ENCODE results near the gene SLC25A26.

Gene SLC25A26

DNA sequence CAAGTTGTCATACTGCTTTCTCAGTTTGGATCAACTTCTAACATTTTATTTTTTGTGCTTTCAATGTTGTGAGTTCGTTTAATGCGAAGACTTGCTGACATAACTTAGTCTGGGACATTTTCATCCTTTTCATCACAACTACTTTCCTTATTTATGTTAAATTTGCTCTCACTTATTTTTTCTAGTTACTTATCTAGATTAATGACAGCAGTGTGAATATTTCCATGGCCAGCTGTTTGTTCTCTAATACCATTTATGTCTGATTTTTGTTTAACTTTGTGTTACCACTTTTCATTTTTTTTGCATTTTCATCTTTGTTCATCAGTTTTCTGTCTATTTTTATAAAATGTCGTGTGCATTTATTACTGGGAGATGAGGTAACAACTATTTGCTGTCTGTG lies 6.2 kb downstream of the SLC25A26 start:
- DNase-seq (ENCODE audit: low read depth) = no peak

DNA sequence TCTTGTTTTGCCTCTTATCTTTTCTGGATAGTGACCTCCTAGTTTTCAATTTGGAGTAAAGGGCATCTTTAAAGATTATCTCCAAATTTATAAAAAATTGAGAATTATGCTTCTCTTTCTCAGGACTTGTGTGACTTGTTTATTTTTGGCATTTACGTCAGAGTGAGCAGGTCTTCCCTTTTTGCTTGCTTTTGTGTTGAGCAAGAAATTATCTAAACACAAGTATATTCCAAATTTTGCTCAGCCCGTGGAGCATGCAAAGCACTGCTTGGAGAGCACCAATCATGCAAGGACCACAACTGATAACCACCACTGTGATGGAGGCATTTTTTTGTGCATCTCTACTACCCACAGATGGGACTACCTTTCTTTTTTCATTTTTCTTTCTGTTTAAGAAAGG lies 7.1 kb downstream of the SLC25A26 start:
- no peak for DNase-seq (ENCODE audit: low read depth)

DNA sequence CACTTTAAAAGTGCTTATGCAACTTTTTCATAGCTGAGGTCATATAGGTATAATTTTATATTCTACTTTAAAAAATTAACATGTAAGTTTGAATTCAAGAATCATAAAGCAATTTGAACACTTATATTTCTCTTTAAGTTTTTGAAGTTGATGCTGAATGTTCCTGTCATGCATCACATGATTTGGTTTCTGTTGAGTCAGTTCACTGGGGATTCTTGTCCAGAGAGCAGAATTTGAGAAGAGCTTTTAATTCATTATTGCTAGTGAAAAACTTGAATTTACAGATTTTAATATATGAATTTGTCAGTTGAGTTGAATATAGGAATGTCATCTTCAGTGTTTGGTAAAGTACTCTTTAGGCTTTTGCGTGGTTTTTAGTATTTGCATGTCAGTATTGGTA lies 7.9 kb downstream of the SLC25A26 start:
- no peak for DNase-seq (ENCODE audit: low read depth)

DNA sequence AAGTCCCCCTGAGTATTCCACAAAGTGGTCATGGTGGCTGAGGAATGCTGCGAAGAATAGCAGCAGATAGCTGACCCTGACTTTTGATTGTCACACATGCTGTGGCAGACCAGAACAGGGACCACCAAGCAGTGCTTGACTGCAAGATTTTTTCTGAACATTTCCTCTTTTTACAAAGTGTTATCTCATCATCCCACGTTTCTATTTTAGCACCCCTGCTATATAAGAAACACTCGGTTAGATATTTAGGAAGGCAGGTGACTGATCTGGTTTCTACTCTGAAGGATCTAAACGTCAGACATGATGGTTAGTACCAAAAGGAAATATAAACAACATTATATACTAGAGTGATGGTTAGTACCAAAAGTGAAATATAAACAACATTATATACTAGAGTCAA lies 9.1 kb downstream of the SLC25A26 start:
- no peak for DNase-seq (ENCODE audit: low read depth)

DNA sequence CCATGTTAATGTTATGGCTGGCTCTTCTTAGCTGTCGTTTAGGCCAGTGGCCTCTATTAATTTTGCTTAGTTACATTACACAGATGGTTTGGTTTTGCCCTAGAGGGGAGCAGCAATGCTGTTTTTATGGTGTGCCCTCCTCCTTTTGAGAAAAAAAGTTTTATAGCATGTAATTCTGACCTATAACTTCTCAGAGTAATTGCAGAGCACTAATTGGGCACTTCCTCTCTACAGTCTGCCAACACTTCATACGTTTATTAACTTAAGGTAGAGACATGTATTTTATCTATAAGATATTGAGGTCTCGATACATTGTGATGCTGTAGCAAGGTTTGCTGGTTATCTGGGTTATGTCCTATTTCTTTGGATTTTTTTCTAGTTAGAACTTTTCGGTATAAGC lies 12.2 kb downstream of the SLC25A26 start:
- DNase-seq (ENCODE audit: low read depth) = no peak

DNA sequence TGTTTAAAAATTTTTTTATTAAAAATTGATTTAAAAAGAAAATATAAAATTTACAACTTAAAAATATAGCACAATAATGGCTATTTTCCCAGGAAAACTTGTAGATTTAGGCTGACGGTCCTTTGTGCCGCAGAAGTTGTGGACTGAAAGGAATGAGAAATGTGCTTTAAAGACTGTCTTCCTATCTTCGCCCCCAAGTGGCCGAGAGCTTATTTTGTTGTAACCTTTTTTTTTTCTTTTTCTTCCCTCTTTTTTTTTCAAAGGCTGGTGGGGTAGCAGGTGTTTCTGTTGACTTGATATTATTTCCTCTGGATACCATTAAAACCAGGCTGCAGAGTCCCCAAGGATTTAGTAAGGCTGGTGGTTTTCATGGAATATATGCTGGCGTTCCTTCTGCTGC lies 15.5 kb downstream of the SLC25A26 start:
- DNase-seq (ENCODE audit: low read depth) = no peak

DNA sequence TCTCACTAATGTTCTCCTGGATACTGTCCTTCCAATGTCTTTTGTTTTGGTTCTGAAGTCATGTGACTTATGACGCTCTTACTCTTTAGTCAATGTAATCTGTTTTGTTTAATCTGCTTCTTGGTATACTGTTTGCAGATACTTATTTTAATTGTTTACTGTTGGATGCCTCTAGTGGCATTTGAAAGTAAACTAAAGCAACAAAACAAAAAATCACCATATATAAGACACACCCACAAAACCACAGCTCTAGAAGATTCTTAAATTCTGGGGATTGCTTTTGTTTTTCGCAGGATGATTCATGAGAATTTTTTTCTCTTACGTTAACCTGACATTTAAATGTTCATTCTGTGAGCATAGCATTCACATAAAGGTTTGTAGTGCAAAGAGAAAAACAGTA lies 16.8 kb downstream of the SLC25A26 start:
- DNase-seq (ENCODE audit: low read depth) = no peak

DNA sequence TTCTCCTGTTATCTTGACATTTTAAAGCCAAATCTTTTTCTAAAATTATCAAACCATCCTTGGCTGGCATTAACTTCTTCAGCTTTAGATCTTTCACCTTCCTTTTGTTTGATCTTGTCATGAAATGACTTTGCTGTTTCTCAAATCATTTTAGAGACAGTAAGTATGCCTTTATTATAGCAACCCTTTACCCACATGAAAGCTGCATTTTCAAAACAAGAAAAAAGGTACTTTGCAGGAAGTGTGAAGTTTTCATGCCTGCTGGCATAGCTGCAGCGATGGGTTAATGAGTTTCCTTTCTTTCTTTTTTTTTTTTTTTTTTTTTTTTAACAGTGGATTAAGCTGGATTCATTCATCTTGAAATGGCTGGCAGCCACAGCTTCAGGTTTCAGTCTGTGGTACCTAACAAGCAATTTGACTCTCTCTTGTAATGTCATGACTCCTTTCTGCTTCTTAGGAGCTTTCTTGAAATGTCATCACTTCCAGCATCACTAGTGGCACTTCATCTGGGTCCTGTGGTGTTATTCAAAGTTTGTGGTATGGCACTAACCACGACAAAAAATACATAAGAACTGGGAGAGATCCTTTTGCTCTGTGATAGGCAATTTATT lies 18.8 kb downstream of the SLC25A26 start:
- DNase-seq (ENCODE audit: low read depth) = no peak

DNA sequence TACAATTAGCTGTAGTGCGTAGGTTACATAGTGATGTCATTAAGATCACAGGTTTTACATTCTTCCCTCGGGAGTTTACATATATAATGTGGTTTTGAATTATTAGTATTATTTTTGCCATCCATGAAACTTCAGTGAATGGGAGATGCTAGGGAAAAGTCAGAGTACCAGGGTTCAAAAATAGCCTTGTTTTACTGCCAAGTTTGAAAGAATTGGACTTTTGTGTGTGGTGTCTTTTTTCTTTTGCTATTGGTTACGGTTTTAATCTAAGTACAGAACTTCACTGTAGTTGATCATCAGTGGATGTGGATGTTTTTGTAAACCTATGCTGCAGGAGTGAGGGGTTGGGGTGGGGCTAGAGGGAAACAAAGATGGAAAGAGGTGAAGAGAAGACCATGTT lies 20.7 kb downstream of the SLC25A26 start:
- DNase-seq (ENCODE audit: low read depth) = no peak

DNA sequence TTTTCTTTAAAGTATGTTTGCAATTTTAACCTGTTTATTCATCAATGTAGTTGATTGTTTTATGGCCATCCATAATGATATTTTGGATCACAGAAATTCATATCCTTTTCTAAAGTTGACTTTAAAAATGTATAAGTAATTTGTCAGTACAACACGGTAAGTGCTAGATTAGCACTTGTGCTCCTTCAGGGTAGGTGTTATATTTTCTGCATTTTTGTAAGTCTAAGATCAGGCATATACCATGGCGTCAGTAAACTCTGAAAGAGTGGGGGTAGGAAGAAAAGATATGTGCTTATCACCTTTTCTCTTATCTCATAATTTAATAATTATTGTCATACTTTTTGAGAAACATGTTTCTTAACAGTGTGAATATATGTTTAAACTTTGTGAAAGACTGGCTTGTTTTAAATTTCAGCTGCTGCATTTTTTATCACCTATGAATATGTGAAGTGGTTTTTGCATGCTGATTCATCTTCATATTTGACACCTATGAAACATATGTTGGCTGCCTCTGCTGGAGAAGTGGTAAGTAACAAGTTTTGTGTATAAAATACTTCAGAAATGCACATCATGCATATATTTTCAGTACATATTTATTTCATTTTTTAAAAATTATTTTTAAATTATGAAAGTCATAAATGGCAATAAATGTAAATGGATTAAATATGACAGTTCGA lies 22.1 kb downstream of the SLC25A26 start:
- DNase-seq (ENCODE audit: low read depth) = no peak

DNA sequence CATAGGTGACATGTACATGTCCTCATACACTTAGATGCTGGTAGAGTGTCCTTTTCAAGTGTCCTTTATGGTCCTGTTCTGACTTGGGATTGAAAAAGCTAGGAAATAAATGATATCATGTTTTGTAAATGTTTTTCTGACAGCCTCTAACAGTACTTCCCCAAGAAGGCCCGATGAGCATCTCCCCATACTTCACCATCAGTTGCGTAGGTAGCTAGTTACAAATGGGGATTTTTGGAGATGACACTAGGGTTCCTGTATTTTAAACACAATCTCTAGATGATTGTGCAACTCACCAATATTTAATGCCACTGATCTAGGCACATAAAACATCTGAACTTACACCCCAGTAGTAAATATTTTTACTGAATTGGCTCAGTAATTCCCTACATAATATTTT lies 27.8 kb downstream of the SLC25A26 start:
- DNase-seq (ENCODE audit: low read depth) = no peak

DNA sequence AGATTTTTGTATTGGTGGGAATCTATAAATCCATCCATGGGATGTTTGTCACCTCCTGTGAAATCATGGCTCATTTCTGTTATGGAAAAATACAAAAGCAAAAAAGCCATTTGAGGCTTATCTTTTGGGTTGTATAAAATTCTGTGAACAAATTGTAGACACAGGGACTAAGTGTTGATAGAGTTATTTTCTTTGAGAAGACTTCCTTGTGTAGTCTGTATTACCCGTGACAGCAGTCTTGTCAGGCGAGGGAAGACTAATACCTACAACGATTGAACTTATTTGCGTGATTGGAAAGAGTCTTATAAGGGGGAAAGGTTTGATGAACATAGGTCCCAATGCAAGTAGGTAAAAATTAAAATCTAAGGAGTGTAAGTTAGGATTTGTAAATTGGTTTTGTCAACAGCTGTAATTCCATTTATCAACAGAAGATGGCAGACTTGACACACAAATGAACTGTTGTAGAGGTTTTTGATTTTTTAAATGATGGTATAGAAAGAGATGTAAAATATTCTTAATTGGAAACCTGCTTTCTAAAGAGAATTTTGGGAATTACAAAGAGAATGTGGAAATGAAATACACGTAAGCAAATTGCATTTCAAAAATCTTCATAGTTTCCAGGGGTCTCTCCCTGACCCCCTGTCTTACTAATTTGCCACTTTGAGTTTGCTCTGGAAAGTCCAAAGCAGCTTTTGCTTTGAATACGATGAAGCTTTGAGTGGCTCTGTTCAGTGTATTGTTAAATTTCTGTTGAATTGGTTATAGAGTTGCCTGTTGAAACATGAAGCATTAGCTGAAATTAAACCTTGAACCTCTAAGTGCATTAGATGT lies 33.2 kb downstream of the SLC25A26 start:
- peak; percentile 22 for DNase-seq (ENCODE audit: low read depth)

DNA sequence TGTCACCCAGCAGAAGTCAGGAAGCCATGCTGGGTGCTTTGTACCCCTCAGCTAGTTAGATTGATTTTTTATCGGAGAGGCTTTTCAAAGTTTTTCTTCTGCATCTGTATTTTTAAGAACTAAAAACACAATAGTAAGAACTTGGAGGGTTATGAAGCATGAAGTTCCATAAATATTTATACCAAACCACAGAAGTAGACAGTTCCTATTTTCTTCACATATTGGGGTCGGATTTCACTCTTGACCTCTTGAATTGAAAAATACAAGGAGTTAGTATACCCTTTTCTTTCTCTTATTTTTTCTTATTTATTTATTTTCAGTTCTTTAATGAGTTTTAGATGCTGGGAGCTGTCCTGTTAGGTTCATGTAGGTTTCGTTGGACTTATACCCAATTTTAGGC lies 35.1 kb downstream of the SLC25A26 start:
- no peak for DNase-seq (ENCODE audit: low read depth)

DNA sequence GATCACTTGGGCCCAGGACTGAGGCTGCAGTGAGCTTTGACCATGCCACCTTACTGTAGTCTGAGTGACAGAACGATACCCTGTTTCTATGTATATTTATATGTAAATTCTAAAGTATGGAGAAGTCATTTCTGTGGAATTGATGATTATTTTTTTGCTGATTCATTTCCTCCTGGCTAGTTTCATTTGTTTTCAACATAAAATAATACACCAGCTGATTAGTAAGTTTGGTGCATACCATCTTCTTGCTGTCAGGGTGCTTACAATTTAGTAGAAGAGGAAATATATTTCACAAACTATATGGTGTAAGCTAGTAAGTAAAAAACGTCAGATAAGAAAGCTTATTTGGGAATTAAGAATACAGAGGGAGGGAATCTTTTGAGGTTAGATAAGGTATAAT lies 36.0 kb downstream of the SLC25A26 start:
- DNase-seq (ENCODE audit: low read depth) = no peak

DNA sequence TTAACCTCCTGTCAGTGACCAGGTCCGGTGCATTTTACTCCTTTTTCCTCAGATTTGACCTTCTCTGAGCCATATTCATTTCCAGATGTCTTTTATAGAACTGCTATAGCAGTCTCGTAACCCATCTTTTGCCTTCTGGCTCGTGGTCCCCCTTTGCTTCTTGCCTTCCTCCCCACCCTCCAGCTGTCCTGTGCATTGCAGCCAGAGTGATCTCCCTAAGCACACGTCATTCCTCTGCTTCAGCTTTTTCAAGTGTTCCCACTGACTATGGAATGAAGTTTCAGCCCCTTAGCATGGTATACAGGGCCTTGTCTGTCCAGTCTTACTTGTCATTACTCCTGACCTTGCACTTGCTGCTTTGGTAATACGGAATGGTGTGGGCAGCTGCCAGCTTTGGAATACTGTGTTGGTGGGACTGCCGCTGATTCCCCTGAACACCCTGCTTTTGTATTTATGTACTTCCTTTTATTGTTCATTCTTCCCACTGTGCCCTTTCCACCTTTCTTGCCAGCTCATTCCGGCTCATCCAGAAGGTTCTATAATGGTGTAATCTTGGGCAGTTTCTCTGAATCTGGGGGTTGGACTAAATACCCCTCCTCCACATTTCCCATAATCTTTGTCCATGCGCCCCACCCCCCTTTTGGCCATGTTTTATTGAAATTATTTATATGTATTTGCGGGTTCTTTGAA lies 38.9 kb downstream of the SLC25A26 start:
- no peak for DNase-seq (ENCODE audit: low read depth)

DNA sequence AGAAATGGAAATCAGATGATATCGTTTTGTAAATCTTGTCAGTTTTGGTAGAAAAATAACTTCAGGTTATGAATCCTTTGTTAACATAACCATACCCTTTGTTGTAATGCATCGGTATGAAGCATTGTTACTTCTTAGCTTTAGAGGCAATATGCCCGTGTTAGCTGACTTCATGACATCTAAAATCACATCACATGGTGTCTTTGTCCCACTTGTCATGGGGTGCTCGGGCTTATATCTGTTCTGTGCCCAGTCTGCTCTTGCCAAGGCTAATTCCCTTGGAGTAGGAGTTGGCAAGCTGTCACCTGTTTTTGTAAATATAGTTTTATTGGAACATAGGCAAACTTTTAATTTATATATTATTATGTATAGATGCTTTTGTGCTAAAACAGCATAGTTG lies 39.6 kb downstream of the SLC25A26 start:
- no peak for DNase-seq (ENCODE audit: low read depth)

DNA sequence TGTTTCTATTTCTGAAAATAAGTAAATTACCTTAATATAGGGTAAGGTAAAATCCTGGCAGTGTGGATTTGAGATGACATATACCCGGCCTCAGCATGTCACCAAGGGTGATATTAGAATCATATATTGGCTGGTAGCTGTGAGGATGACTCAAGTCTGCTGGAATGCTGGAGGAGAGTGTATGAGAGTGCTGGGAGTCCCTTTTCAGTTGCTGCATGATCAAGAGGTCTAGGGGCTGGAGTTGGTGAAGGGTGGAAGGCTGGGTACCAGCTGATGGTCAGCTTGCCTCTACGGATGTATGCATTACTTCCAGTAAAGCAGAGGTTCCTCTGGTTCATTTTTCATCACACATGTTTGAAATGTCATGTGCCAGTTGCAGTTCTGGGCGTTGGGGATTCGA lies 40.6 kb downstream of the SLC25A26 start:
- DNase-seq (ENCODE audit: low read depth) = peak; percentile 29

DNA sequence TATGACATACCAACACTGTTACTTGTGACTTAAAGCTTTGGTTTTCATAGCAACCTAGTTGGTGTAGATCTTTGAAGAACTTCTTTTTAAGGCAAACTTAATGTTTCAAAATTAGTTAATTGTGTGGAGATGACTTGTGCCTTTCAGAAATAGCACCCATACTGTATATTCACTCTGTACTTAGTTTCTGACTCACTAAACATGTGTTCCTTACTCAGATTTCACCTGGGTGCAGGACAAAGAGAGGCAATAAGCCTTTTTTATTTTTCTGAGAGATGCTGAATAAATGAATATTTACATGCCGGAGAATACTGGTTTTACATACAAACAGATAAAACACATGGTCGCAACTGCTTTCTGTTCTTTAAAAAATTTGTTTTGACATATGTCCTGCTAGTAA lies 44.8 kb downstream of the SLC25A26 start:
- no peak for DNase-seq (ENCODE audit: low read depth)

DNA sequence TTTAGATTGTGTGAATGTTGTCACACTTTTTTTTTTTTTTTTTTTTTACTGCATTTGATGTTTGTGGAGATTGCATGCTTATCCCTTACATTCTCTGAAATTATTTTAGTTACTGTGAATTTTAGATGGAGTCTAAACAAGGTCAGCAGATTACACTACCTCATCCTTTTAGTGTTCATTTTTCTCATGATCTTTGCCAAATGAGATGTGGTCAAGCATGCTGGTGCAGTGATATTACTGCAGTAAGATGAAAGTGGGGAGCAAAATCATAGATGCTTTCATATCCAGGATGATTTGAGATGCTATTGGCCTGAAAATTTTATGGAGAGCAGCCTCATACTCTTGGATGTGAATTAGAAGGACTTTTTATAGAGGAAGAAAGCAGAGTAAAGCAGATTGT lies 45.8 kb downstream of the SLC25A26 start:
- DNase-seq (ENCODE audit: low read depth) = no peak

DNA sequence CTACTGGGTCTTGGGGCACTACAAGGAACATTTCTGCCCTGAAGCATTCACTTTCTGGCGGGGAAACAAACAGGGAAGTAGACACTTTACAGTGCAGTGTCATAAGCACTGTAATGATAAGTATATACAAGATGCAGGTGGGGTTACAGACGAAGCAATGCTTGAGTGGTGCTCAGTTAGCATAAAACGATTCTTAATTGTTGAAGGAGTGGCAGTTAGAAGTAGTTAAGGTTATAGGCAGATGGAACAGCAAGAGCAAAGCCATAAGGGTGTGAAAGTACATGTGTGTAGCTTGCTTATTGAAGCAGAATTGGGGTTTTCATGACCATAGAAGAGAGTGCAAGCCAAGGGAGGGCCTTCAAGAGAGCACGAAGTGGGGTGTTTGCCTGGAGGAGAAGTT lies 46.2 kb downstream of the SLC25A26 start:
- DNase-seq (ENCODE audit: low read depth) = no peak

DNA sequence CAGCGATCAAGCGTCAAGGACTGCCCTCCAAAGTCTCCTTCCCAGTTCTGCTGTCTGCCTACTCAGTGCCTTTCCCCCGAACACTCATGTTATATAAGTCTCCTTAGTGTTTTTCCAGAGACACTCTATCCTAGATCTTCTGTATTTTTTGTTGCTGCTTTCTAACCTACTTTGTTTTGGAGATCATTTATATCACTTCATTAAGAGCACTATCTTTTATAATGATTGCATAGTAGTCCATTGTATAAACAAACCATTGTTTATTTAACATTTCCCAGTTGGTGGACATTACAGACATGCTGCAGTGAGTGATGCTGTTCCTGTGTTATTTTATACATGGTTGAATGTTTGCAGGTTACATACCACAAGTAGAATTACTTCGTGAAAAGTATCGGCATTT lies 47.1 kb downstream of the SLC25A26 start:
- no peak for DNase-seq (ENCODE audit: low read depth)

DNA sequence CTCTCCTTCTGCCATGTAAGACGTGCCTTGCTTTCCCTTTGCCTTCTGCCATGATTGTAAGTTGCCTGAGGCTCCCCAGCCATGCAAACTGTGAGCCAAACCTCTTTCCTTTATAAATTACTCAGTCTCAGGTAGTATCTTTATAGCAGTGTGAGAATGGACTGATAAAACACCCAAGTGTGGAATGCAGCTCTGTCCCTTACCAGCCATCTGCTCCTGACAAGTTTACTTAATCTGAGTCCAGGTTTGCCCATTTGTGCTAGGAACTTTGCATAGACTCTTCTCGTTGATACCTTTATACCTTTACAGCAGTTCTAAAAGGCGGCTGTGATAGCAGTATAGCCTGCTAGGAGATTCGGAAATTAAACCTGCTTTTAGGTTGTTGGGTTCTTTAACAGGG lies 48.1 kb downstream of the SLC25A26 start:
- DNase-seq (ENCODE audit: low read depth) = no peak

DNA sequence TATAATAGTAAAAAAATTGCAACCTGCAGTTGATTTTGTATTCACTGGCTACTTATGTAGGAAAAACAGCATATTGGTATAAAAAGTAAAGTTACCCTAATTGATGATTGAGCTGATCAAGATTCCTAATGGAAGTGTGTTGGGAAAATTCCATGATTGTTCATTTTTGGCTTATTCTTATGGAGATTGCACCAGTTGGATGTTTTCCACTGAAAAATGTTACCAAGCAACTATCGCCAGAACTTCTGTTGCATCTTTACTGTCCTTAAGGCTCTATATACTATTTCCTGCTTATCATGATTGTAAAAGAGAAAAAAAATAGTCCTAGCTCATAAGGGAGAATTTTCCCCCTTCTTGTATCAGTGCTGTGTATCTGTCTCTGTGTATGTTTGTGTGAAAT lies 48.6 kb downstream of the SLC25A26 start:
- DNase-seq (ENCODE audit: low read depth) = no peak
